Fibroblast of skin of scalp (primary cell): ENCODE measurements around the gene EXOC1.
"Not testable (repeated sequence)": the region's sequence is repeated elsewhere in the genome, so short reads cannot be mapped to it uniquely, and the experiment has no call there.

Experiments used
- DNase-seq: peaks from one replicate; pipeline ENCODE4 v3.0.0-alpha.2; 2013

EXOC1 gene

GRCh38 chr4:55906323-55906722 is 52.9 kb downstream of the EXOC1 start:
- no peak for DNase-seq

DNA sequence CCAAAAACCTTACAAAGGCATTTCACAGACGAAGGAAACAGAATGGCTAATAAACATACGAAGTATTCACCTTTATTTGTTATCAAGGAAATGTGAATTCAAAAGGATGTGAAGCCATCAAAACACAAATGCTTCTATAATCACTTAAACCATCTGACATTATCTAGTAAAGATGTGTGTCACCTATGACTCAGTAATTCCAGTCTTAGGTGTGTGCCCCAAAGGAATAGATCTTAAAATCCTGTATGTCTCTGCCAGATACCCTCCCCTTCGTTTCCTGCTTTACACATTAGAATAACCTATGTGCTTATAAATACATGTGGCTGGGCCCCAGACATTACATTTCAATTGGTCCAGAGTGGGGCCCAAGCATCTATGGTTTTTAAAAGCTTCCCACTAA is 53.5 kb downstream of the EXOC1 start:
- DNase-seq = no peak

DNA sequence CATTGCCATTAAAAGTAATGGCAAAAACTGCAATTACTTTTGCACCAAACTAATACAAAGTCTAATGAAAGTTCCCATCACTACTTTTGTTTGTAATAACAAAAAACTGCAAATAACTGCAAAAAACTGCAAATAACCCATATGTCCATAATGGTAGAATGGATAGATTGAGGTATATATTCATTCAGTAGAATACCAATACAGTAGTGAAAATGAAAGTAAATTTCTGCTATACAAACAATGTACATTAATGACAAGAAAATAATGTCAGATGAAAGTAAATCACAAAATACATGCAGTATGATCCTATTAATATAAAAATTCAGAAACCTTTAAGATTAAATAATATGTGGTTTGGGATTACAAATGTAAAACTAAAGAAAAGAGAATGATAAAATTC is 54.0 kb downstream of the EXOC1 start:
- no peak for DNase-seq

DNA sequence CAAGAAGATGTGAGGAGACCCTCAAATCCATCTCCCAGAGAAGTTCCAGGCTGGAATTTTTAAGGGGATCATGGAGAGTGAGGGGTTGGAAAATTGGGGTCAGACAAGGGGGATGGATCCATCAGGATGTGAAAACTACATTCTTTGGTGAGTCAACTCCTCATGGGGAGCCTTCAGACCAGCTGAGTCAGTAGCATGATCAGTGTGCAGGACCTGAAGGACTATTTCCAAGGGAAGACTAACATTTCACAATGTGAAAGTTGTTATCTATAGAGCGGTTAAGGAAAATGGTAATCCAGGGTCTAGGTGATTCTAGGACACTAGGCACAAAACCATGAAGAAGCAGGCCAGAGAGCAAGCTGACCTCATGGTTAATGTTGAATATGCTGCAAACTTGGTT is 56.7 kb downstream of the EXOC1 start:
- DNase-seq = peak; percentile 56

DNA sequence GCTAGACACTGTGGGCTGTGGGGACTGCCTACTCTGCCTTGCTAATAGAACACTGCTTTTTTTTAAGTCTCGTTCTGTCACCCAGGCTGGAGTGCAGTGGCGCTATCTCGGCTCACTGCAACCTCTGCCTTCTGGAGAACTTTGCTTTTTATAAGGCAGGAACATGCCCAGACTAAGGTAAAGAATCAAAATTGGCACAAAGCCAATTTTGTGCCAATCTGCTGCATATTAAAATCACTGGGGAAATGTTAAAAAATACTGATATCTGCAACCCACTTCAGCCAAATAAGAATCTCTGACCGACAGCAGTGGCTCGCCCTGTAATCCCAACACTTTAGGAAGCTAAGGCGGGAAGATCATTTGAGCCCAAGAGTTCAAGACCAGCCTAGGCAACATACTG is 58.8 kb downstream of the EXOC1 start:
- no peak for DNase-seq

GRCh38 chr4:55920571-55920970 is 67.1 kb downstream of the EXOC1 start:
- DNase-seq = peak; percentile 11

DNA sequence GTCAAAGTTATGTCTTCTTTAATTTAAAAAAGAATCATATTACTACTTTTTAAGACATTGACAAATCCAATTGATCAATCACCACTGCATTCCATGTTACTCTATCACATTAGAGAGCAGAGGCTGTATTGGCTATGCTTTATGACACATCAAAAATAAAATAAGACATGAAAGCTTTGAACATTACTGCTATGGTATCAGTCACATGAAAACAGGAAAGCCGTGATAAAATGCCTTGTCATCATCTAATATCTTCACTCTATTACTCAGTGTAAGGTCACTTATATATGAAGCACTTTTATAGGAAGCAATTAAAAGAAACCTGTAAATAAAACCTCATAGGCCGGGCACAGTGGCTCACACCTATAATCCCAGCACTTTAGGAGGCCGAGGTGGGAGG is 67.6 kb downstream of the EXOC1 start:
- DNase-seq = no peak

GRCh38 chr4:55925241-55925640 is 71.8 kb downstream of the EXOC1 start:
- no peak for DNase-seq

- no peak for DNase-seq
Measured at GRCh38 chr4:55926610-55927009, 73.2 kb downstream of the EXOC1 start.

GRCh38 chr4:55927803-55928437 is 74.5 kb downstream of the EXOC1 start:
- no peak for DNase-seq

DNA sequence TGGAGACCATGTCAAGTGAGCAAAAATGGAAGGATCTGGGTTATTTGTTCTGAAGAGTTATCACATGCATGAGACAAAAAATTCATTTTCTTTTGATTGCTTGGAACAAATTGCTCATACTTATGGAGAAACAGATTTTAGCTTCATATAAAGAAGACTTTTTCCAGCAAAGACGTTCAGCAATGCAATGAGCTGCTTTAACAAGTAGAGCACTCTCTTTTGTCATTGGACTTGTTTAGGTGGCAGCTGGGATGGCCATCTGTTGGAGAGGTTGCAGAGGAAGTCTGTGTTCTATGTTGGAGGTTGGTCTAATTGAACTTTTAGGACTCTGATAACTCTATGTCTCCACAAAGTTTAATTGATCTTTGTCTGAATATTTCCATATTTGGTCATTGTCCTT is 75.4 kb downstream of the EXOC1 start:
- no peak for DNase-seq

DNA sequence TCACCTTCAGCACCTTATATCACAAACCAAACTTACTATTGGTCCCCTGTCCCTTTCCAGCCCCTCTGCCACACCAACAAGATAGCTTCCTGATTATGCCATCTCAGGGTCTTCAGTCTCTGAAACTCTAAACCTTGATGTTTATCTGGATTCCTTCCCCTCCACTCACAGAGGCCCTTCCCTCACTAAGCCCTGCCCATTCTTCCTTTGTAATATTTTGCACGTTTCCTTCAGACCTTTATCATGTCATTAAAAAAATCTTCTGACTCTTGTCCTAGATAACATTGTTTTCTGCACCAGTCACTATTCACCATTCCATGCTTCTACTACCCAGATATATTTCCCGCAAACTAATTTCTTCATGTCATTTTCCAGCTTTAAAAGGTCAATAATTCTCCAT is 77.6 kb downstream of the EXOC1 start:
- DNase-seq = no peak

DNA sequence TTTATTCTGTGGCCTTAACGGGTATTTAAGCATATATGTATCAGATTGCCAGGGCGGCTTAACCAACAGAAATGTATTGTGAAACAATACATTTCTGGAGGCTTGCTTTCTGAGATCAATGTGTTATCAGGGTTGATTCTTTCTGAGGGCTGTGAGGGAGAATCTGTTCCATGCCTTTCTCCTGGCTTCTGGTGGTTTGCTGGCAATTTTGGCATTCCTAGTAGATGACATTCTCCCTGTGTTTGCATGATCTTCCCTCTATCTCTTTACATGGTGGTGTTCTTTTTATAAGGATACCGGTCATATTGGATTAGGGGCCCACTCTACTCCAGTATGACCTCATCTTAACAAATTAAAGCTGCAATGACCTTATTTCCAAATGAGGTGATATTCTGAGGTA is 78.4 kb downstream of the EXOC1 start:
- peak; percentile 85 for DNase-seq

DNA sequence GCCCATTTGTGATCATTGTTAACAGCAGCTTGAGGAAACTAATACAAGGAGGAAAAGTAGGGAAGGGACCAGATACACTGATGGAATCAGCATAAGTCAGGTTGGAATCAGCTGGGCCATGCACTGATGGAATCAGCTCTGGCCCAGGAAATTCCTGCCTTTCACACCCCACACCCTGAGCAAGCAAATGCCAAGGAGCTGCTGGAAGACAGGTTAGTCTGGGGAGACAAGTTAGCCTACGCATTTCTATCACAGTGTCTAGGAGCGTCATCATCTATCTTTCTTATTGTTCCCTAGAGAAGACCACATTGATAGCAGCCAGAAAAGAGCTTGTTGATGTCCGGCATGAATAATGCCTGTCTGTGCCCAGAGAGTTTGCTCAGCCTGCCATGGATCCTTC is 79.1 kb downstream of the EXOC1 start:
- DNase-seq = no peak

DNA sequence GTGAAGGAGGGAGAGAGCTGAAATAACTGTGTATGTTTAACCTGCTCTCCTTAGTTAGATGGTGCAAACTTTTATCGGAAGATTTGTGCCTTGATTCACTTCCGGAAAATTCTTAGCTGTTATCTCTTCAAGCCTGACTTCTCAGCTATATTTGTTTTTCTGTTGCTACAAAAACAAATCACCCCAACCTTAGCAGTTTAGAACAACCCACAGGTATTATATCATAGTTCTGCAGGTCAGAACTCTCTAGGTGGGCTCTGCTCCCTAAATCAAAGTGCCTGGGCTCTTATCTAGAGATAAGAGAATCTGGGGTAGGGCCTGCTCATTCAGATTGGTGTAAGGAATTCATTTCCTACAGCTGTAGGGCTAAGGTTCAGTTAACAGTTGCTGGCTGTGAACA is 80.2 kb downstream of the EXOC1 start:
- no peak for DNase-seq

- DNase-seq = not testable (repeated sequence)
Measured at GRCh38 chr4:55935907-55936306, 82.5 kb downstream of the EXOC1 start.

DNA sequence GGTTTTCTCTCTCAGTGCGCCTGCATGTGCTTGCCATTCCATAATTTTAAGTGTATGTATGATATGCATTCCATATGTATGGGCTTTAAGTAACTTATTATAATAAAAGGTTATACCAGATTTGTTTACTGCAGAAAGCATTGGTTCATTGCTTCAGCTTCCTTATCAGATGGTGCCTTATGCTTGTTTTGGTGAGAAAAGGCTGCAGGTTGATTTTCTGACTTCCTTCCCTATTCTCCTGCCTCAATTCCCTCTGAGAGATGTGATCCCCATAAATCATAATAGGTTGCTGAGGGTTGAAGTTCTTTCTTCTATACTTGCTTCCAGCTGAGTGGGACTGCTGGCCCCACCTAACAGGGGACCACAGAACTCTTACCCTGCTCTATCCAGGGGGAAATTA is 85.0 kb downstream of the EXOC1 start:
- DNase-seq = no peak

DNA sequence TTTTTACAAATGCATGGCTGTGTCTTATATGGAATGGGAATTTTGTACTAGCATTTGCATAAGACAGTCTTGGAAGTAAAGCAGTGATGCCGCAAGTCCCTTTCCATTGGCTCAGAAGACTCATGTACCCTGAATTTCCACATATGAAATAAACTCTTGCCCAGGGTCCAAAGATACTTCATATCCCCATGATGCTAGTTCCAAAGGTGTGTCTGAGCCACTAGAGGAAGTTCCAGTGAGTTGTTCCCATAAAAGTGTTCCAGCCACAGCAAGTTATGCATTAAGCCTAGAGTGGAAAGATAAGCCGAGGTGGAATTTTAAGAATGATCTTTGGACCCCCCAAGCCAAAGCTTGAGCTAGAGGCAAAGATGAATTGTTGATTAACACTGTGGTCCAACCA is 86.0 kb downstream of the EXOC1 start:
- no peak for DNase-seq

GRCh38 chr4:55941881-55942396 is 88.5 kb downstream of the EXOC1 start:
- DNase-seq = no peak

DNA sequence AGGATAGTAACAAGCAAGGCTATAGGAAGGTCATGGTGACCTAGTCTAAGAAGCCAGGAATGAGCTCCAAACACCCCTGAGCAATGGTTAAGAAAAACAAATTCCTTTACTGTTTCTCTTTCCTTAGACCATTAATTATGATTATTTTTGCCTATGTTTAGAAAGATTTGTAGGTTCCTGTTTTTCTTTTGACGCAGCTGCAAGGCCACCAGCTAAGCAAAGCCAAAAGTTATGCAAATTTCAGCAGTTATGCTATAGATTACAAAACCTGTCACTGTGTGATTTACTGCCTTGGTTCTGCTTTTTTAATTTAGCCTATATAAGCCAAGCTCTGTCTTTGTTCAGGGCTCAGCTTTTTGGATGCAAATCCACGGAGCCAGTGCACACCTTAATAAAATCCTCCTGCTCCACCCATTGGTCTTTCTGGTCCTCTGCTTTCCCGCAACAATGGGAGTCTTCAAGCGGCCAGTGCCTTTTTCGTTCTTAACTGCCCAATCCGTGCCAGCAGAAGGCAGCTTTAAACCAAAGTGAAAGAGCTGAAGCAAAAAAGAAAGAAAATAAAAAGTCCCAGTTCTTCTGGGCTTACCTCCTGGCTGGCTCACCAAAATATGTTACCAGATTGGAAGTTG is 93.9 kb downstream of the EXOC1 start:
- peak; percentile 50 for DNase-seq

DNA sequence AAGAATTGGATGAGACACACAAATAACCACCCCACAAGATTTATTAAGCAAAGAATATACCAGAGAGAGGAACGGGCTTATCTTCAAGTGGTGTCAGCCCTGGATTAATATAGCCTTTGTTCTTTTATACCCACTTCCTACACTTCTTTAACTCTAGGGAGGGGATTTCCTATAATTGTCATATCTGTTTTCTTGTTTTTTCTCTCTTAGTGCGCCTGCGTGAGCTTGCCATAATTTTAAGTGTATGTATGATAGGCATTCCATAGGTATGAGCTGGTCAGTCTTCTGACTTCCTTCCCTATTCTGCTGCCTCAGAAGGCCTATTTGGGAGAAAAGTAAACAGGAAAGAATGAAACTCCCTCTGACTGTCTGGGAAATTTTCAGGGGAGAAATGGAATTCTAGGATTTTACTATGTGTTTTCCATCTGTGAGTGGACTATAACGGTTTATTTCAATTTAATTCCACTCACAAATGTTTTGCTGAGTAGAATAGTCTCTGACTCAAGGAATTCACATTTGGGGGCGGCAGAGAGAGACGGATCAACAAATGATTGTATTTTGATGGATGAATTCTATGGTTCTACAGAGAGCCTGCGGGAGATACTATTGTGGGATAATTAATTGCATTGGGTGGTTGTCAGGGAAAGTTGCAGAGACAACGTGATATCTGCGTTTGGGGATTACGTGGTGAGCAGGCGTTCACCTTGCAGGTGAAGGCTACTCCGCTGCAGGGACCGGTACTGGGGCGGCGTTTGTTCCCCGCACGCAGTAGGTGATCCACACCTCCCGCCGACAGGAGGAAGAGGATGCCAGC is 94.7 kb downstream of the EXOC1 start:
- DNase-seq = peak; percentile 96

DNA sequence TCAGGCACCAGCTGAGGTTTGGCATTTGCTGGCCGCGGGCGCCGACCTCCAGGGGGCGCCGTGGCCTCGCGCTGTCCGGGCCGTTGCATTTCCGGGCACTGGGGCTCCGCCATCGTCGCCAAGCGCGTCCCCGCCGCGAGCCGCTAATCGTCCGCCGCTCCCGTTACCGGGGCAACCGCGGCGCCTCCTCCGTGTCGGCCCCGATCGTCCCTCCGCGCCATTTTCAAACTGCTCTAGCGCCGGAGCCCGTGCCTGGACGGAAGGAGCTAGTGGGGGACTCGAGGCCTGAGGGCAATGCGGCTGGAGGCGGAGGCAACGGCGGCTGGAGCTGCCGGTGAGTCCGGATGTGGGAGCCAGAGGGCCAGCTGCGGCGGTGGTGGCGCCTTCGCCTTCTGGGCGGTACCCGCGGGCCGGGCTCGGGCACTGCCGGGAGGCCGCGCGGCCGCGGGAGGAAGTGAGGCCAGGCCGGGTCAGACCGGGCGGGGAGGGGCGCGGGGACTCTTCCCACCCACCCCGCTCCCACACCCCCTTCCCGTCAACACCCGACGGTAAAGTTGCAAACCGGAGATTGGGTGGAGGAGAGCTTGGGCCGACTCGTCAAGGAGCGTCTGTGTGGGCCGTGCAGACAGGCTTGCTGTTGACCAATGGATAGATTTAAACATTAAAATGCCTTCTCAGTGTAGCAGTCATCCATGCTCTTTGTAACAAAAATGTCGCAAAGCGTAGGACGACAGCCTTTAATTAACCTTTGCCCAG is 95.5 kb downstream of the EXOC1 start, which contains the start of gene CEP135:
Gene CEP135 (plus strand): TSS at position 220 of the 756 bp plus-strand sequence. CDS start 3,186 bp downstream, outside the sequence.
- peak; percentile 94 for DNase-seq

- DNase-seq = peak; percentile 4
Measured at GRCh38 chr4:55949482-55949802, 96.0 kb downstream of the EXOC1 start.
